Right lobe of liver (tissue), 6 donors: ENCODE measurements around the gene CDH13. TPM values are rescaled to one million over a fixed set of nuclear protein-coding genes. Genes with fewer than 3 reads are reported as not detected.

Experiments used
- ATAC-seq, 4 donors: fragments of 200-7000 bp; cut with Tn5 transposase; one replicate each; pipeline ENCODE4 v1.9.1; 2020; ENCODE audit warnings: mild to moderate bottlenecking in 4 of 4, moderate library complexity in 4 of 4
- DNase-seq, 3 donors: peaks; one replicate each; pipeline ENCODE4 v3.0.0-alpha.2; 2020
- H3K27ac ChIP-seq, 3 donors: fragments of 200-600 bp; one replicate each; pipeline ENCODE4 v1.8.0; 2022
- H3K27me3 ChIP-seq, 2 donors: fragments of 200-600 bp; one replicate each; pipeline ENCODE4 v1.8.0; 2022
- H3K36me3 ChIP-seq, 4 donors: fragments of 200-600 bp; sonication (generic) in 1 of 4; one replicate each; pipeline versions ENCODE4 v1.5.1 to v1.8.0; 2017 to 2022; ENCODE audit warnings: control low read depth in 1 of 4
- H3K4me1 ChIP-seq, 4 donors: fragments of 200-600 bp; sonication (generic) in 1 of 4; one replicate each; pipeline versions ENCODE4 v1.5.1 to v1.8.0; 2017 to 2022; ENCODE audit warnings: control low read depth in 1 of 4
- H3K4me3 ChIP-seq, 3 donors: fragments of 200-600 bp; one replicate each; pipeline ENCODE4 v1.8.0; 2022
- H3K9me3 ChIP-seq, 4 donors: fragments of 200-600 bp; sonication (generic) in 1 of 4; one replicate each; pipeline versions ENCODE4 v1.5.1 to v1.8.0; 2017 to 2022; ENCODE audit warnings: control low read depth in 1 of 4
- CTCF ChIP-seq, 4 donors: fragments of 200-600 bp in 3 of 4; fragments of 450-650 bp in 1 of 4; IDR thresholded peaks; one replicate each; pipeline versions ENCODE4 v1.5.1 to v1.8.0; 2016 to 2022; ENCODE audit warnings: antibody characterized with exemption in 4 of 4, mild to moderate bottlenecking in 2 of 4
- POLR2A ChIP-seq: fragments of 450-650 bp; IDR thresholded peaks from one replicate; pipeline ENCODE4 v1.6.1; 2017; ENCODE audit warnings: antibody characterized with exemption, mild to moderate bottlenecking
- WGBS: methylation state at CpG from one replicate; pipeline ENCODE4 v1.1.6; 2018; ENCODE audit warnings: low coverage, low lambda C conversion rate; ENCODE audit not compliant: insufficient coverage; ENCODE audit errors: missing lambda C conversion rate; 5-methylcytosine and 5-hydroxymethylcytosine counted together
- intact Hi-C, 2 donors: fragments of 100-400 bp; cut with DNase I; formaldehyde crosslinking; loops; one replicate each; pipeline versions ENCODE4 v1.11.2 to v1.14.1; 2022
- total RNA-seq, 6 experiments: library from RNA; depleted of rRNA in 2 of 6; stranded (reverse); fragments of >200 nt in 2 of 6; fragmentation: NEBNext Ultra II Directional in 3 of 6; extraction: Animal tissue kit (Norgen Biotek cat#: 25700) in 3 of 6; gene quantifications; one replicate each; pipeline versions ENCODE4 v1.1.0 to v1.2.4, GENCODE V29; 2016 to 2023
- donor health status: DM: no; HTN: yes; CAD: no.
- donor health status: DM: no; HTN: no; CAD: no.
- donor health status: DM: no; HTN: no; CAD: no.
- donor health status: DM: no; HTN: yes; CAD: no.
- donor health status: DM: no; HTN: yes; CAD: no.

Gene CDH13
- total RNA-seq, 6 experiments from 2014 or later: 0.13 to 4.6 (median 0.49) TPM

- Histone ChIP-seq H3K9me3 (no peaks in the 10 kb centered on the region), H3K27me3 (no peaks in the 10 kb centered on the region), H3K36me3 (no peaks in the 10 kb centered on the region), H3K27ac (no peak overlapping the region), H3K4me1 (no peaks in the 10 kb centered on the region), H3K4me3 (no peak overlapping the region)
- no peak for ATAC-seq
- 57% methylated on average over 6 of the region's 6 CpGs for WGBS
- intact Hi-C loops: no loop called here
- TF ChIP-seq POLR2A: no peak
- TF ChIP-seq CTCF (IDR thresholded peaks at IDR 0.05): no peak
- DNase-seq: no peak
Measured at GRCh38 chr16:83455716-83456115, 828.9 kb downstream of the CDH13 start.

GRCh38 chr16:83456934-83457333 is 830.2 kb downstream of the CDH13 start:
- Histone ChIP-seq H3K4me1 (no peaks in the 10 kb centered on the region), H3K4me3 (no peak overlapping the region), H3K9me3 (no peaks in the 10 kb centered on the region), H3K27ac (no peak overlapping the region), H3K27me3 (no peaks in the 10 kb centered on the region), H3K36me3 (no peaks in the 10 kb centered on the region)
- 42% methylated on average over 3 of the region's 8 CpGs for WGBS
- ATAC-seq (no peak), DNase-seq (no peak)
- intact Hi-C loops: no loop called here
- TF ChIP-seq CTCF (IDR thresholded peaks at IDR 0.05) (no peak), POLR2A (no peak)

- H3K9me3 ChIP-seq: no peaks in the 10 kb centered on the region
- DNase-seq (no peak), ATAC-seq (no peak)
- no peak overlapping the region for H3K4me3 ChIP-seq
- intact Hi-C loops: no loop called here
- WGBS: 52% methylated on average over 4 of the region's 4 CpGs
- TF ChIP-seq POLR2A (no peak), CTCF (IDR thresholded peaks at IDR 0.05) (no peak)
- no peak overlapping the region for H3K27ac ChIP-seq
- no peaks in the 10 kb centered on the region for H3K27me3 ChIP-seq
- no peaks in the 10 kb centered on the region for H3K4me1 ChIP-seq
- H3K36me3 ChIP-seq: no peaks in the 10 kb centered on the region
Measured at GRCh38 chr16:83458612-83459011, 831.8 kb downstream of the CDH13 start.

GRCh38 chr16:83464991-83465390 is 838.2 kb downstream of the CDH13 start:
- no peaks in the 10 kb centered on the region for H3K4me1 ChIP-seq
- H3K27me3 ChIP-seq: no peaks in the 10 kb centered on the region
- H3K4me3 ChIP-seq: no peak overlapping the region
- no peaks in the 10 kb centered on the region for H3K36me3 ChIP-seq
- 49% methylated on average over 6 of the region's 6 CpGs for WGBS
- no peak for DNase-seq
- no peak for TF ChIP-seq POLR2A
- TF ChIP-seq CTCF (IDR thresholded peaks at IDR 0.05): no peak
- no peak overlapping the region for H3K27ac ChIP-seq
- ATAC-seq: no peak
- no peaks in the 10 kb centered on the region for H3K9me3 ChIP-seq
- intact Hi-C loops: no loop called here

GRCh38 chr16:83470416-83470815 is 843.6 kb downstream of the CDH13 start:
- DNase-seq (no peak), ATAC-seq (no peak)
- Histone ChIP-seq H3K27ac (no peak overlapping the region), H3K4me3 (no peak overlapping the region), H3K27me3 (no peaks in the 10 kb centered on the region), H3K9me3 (no peaks in the 10 kb centered on the region), H3K36me3 (no peaks in the 10 kb centered on the region), H3K4me1 (peaks cover 0 to 11% (median 0%) of the 10 kb centered on the region in 4 donors)
- intact Hi-C loops: no loop called here
- WGBS: 88% methylated on average over 3 of the region's 3 CpGs
- TF ChIP-seq POLR2A (no peak), CTCF (IDR thresholded peaks at IDR 0.05) (no peak)
